ENCODE measurements around the gene TRIM23. TPM values are rescaled to one million over a fixed set of nuclear protein-coding genes. Genes with fewer than 3 reads are reported as not detected.

TRIM23 gene
- total RNA-seq, 2 donors from 2014 or later = 13.5 to 14.5 TPM

- H3K4me3 ChIP-seq = no peak overlapping the region
- H3K36me3 ChIP-seq = no peaks in the 10 kb centered on the region
- DNase-seq (ENCODE audit: low spot score) = no peak
- no peaks in the 10 kb centered on the region for H3K9me3 ChIP-seq
- TF ChIP-seq, protein P1, sequence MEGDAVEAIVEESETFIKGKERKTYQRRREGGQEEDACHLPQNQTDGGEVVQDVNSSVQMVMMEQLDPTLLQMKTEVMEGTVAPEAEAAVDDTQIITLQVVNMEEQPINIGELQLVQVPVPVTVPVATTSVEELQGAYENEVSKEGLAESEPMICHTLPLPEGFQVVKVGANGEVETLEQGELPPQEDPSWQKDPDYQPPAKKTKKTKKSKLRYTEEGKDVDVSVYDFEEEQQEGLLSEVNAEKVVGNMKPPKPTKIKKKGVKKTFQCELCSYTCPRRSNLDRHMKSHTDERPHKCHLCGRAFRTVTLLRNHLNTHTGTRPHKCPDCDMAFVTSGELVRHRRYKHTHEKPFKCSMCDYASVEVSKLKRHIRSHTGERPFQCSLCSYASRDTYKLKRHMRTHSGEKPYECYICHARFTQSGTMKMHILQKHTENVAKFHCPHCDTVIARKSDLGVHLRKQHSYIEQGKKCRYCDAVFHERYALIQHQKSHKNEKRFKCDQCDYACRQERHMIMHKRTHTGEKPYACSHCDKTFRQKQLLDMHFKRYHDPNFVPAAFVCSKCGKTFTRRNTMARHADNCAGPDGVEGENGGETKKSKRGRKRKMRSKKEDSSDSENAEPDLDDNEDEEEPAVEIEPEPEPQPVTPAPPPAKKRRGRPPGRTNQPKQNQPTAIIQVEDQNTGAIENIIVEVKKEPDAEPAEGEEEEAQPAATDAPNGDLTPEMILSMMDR (IDR thresholded peaks at IDR 0.05) = no peak
- no peaks in the 10 kb centered on the region for H3K27me3 ChIP-seq (replicated peaks; ENCODE audit: insufficient read depth)
- ATAC-seq (ENCODE audit: insufficient number of reproducible peaks, low FRiP score, low read depth) = no peak
- no peak overlapping the region for H3K27ac ChIP-seq
- H3K4me1 ChIP-seq (ENCODE audit: control insufficient read depth in 1 of 2, low read depth in 2 of 2) = no peaks in the 10 kb centered on the region
These were observed 68.0 kb downstream of the TRIM23 start for GRCh38 chr5:65556181-65556580.

- Histone ChIP-seq H3K9me3 (no peaks in the 10 kb centered on the region), H3K4me3 (no peak overlapping the region), H3K36me3 (no peaks in the 10 kb centered on the region), H3K27ac (no peak overlapping the region), H3K27me3 (replicated peaks; ENCODE audit: insufficient read depth) (no peaks in the 10 kb centered on the region), H3K4me1 (ENCODE audit: control insufficient read depth in 1 of 2, low read depth in 2 of 2) (no peaks in the 10 kb centered on the region)
- ATAC-seq (ENCODE audit: insufficient number of reproducible peaks, low FRiP score, low read depth) = no peak
- TF ChIP-seq, protein P1 (IDR thresholded peaks at IDR 0.05) = no peak
- DNase-seq (ENCODE audit: low spot score) = no peak
These were observed 68.8 kb downstream of the TRIM23 start for GRCh38 chr5:65555287-65555686.

DNA sequence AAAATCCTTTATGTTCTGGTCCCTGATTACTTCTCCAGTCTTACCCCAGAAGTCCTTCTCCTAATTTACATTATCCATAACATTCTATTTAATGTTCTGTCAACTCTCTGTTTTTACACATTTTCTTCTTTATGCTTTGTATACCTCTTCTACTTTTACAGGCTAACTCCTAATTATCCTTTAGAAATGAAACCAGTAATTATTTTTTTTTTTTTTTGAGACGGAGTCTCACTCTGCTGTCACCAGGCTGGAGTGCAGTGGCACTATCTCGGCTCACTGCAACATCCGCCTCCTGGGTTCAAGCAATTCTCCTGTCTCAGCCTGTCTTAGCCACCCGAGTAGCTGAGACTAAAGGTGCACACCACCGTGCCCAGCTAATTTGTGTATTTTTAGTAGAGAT lies 70.2 kb downstream of the TRIM23 start:
- TF ChIP-seq, protein P1 (IDR thresholded peaks at IDR 0.05) = no peak
- no peak for DNase-seq (ENCODE audit: low spot score)
- no peak overlapping the region for H3K27ac ChIP-seq
- H3K4me3 ChIP-seq = no peak overlapping the region
- ATAC-seq (ENCODE audit: insufficient number of reproducible peaks, low FRiP score, low read depth) = no peak
- H3K36me3 ChIP-seq = no peaks in the 10 kb centered on the region
- no peaks in the 10 kb centered on the region for H3K4me1 ChIP-seq (ENCODE audit: control insufficient read depth in 1 of 2, low read depth in 2 of 2)
- H3K27me3 ChIP-seq (replicated peaks; ENCODE audit: insufficient read depth) = no peaks in the 10 kb centered on the region
- H3K9me3 ChIP-seq = no peaks in the 10 kb centered on the region

DNA sequence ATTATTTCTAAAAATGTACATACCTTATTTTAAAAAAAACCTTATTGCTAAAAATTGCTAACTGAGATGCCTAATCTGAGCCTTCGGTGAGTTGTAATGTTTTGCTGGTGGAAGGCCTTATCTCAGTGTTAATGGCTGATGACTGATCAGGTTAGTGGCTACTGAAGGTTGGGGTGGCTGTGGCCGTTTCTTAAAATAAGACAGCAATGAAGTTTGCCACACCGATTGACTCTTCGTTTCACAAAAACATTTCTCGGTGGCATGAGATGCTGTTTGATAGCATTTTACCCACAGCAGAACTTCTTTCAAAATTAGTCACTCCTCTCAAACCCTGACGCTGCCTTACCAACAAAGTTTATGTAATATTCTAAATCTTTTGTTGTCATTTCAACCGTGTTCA lies 75.9 kb downstream of the TRIM23 start:
- no peaks in the 10 kb centered on the region for H3K4me1 ChIP-seq (ENCODE audit: control insufficient read depth in 1 of 2, low read depth in 2 of 2)
- no peak for ATAC-seq (ENCODE audit: insufficient number of reproducible peaks, low FRiP score, low read depth)
- no peaks in the 10 kb centered on the region for H3K9me3 ChIP-seq
- TF ChIP-seq, protein P1 (IDR thresholded peaks at IDR 0.05) = no peak
- no peak overlapping the region for H3K4me3 ChIP-seq
- DNase-seq (ENCODE audit: low spot score) = no peak
- no peaks in the 10 kb centered on the region for H3K36me3 ChIP-seq
- H3K27ac ChIP-seq = no peak overlapping the region
- H3K27me3 ChIP-seq (replicated peaks; ENCODE audit: insufficient read depth) = no peaks in the 10 kb centered on the region

GRCh38 chr5:65546141-65546540 lies 78.0 kb downstream of the TRIM23 start:
- Histone ChIP-seq H3K27ac (no peak overlapping the region), H3K4me3 (no peak overlapping the region), H3K9me3 (no peaks in the 10 kb centered on the region), H3K27me3 (replicated peaks; ENCODE audit: insufficient read depth) (no peaks in the 10 kb centered on the region), H3K36me3 (no peaks in the 10 kb centered on the region), H3K4me1 (ENCODE audit: control insufficient read depth in 1 of 2, low read depth in 2 of 2) (no peaks in the 10 kb centered on the region)
- TF ChIP-seq, protein P1 (IDR thresholded peaks at IDR 0.05) = no peak
- ATAC-seq (ENCODE audit: insufficient number of reproducible peaks, low FRiP score, low read depth) (no peak), DNase-seq (ENCODE audit: low spot score) (no peak)

All from thoracic aorta (tissue), 2 donors.